HL-60/S4 (cell line): ENCODE measurements around the gene NEO1.
"Not testable (repeated sequence)": the region's sequence is repeated elsewhere in the genome, so short reads cannot be mapped to it uniquely, and the experiment has no call there.

ENCODE experiments used
- in situ Hi-C: fragments of 300-500 bp; cut with MboI; formaldehyde crosslinking; loops from 2 replicates; pipeline ENCODE4 v1.14.3; 2022; ENCODE audit warnings: low sequenced_read_pairs

NEO1 gene

DNA sequence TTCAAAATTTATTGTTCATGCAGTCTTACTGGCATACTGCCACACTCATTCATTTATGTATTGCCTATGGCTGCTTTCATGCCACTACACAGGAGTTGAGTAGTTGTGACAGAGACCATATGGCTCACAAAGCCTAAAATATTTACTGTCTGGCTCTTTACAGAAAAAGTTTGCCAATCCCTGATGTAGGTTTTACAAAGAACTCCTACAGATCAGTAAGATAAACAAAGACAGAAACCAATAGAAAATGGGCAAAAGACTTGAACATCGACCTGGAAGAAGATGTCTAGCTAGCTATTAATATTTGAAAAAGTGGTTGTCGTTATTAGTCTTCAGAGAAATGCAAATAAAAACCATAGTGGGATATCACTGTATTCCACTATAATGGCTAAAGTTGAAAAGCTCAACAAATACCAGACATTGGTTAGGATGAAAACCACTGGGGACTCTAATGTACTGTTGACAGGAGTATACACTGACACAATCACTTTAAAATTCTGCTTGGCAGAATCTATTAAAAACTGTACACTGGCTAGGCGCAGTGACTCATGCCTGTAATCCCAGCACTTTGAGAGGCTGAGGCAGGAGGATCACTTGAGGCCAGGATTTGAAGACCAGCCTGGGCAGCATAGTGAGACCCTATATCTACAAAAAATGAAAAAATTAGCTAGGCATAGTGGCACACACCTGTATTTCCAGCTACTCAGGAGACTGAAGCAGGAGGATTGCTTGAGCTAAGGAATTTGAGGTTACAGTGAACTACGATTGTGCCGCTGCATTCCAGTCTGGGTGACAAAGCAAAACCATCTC, 87.7 kb downstream of the NEO1 start:
- in situ Hi-C loops = no loop called here

DNA sequence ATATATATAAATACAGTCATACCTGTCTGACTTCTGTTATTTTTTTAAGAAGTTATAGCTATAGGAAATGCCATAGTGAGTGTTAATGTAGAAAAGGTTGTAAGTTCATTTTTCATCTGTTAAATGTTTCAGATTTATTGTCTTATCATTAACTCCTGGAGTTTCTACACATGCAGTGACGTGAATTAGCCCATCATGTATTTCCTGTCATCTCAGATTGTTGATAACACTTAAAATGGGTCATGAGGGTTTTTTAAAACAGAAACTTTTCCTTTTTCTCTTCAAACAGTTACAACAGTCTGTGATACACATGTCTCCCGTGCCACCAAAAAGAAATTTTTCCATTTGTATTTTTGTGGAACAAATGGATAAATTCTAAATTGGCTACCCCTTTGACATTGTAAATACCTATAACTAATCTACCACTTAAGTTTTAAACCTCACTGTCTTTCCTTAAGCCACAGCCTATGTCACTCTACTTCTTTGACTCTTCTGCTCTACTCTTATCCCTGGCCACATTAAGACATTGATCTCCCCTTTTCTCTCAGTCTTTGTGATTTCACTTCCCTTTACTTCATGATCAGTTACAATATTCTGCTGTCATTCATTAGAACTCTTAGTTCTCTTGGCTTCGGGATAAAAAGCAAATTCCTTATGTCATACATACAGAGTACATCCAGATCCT, 89.1 kb downstream of the NEO1 start:
- in situ Hi-C loops = no loop called here

- in situ Hi-C loops = no loop called here
These were observed 90.8 kb downstream of the NEO1 start for GRCh38 chr15:73142802-73143762.

GRCh38 chr15:73143763-73144155, 91.5 kb downstream of the NEO1 start:
- in situ Hi-C loops = no loop called here

GRCh38 chr15:73146419-73146818, 94.2 kb downstream of the NEO1 start:
- in situ Hi-C loops = no loop called here

- in situ Hi-C loops = no loop called here
These were observed 98.6 kb downstream of the NEO1 start for GRCh38 chr15:73150831-73151230.

GRCh38 chr15:73153024-73153423, 100.8 kb downstream of the NEO1 start:
- in situ Hi-C loops = no loop called here

- in situ Hi-C loops = no loop called here
These were observed 101.2 kb downstream of the NEO1 start for GRCh38 chr15:73153447-73153846.

DNA sequence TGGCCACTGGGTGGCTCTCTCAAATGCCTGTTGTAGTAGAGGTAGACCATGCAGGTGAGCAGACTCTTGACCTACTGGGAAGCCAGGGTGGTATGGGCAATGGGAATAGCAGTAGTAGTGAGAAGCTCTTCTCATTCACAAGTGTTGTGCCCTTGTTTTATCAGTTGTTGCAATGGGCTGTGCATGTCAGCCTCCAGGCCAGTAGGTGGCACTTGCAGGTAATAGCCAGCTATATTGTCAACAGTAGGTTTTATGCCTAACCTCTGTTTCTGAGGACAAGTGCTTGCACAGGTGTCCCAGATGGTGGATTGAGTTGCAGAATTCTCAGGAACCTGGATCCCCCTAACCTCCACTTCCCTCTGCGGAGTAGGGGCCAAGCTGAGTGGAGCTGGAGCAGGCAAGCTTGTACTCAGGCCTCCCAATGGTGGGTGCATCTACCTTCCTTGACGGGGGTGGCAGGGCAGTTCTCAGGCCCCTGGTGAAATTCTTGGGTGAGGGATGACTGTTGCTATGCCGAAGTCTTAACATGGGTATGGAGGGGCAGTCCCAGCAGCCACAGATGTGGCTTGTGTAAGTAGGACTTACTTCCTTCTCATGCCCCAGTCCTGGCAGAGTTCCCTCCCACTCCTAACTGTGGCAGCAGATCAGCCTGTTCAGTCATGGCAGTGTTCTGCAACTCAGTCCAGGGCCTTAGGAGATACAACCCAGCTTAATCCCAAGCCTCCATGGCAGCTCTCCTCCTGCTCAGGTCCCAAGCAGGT, 104.3 kb downstream of the NEO1 start:
- in situ Hi-C loops = no loop called here

GRCh38 chr15:73161546-73161945, 109.3 kb downstream of the NEO1 start:
- in situ Hi-C loops = no loop called here

- in situ Hi-C loops = no loop called here
These were observed 113.2 kb downstream of the NEO1 start for GRCh38 chr15:73165435-73165834.

DNA sequence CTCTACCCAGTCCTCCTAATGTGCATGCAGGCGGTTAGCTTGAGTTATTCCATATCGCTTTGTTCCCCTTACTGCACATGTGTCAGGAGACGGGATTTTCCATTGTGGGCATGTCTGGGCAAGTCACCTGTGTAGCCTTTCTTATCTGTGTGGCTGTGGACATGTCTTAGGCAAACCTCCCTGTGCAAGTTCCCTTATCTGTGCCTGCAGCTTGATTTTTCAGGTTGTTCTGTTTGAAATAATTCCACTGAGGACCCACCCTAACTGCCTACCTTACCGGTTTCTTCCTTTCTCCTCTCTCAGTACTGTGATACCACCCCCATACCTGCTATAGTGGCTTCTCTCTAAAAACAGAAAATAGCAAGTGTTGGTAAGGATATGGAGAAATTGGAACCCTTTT, 113.6 kb downstream of the NEO1 start:
- in situ Hi-C loops = no loop called here

DNA sequence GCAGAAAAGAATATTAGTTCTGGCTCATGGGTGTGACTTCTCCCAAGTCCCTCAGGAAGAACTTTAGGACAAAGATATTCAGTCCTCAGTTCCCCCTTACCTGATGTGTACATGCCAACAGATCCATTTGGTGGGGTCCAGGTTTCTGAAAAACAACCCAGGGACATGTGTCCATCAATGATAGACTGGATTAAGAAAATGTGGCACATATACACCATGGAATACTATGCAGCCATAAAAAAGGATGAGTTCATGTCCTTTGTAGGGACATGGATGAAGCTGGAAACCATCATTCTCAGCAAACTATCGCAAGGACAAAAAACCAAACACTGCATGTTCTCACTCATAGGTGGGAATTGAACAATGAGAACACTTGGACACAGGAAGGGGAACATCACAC, 114.4 kb downstream of the NEO1 start:
- in situ Hi-C loops = not testable (repeated sequence)

DNA sequence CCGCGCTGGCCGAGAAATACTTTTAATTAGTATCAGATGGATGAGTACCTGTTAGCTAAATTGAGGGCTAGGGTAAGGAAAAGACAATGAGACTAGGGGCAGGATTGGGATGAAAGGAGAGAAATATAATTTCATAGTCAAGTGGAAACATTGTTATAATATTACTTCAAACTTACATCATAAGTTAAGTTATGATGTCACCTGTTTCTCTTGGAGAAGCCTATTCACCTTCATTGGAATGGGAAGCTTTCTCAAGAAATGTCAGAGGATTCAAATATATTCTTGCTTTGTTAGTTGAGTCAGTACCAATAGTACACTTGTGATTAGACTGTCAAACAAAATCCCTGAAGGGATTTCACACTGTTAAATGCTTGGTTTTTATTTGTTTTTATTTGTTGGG, 116.2 kb downstream of the NEO1 start:
- in situ Hi-C loops = no loop called here

- in situ Hi-C loops = no loop called here
These were observed 119.4 kb downstream of the NEO1 start for GRCh38 chr15:73171711-73172110.

- in situ Hi-C loops = no loop called here
These were observed 120.2 kb downstream of the NEO1 start for GRCh38 chr15:73172508-73172907.

GRCh38 chr15:73174171-73174570, 121.9 kb downstream of the NEO1 start:
- in situ Hi-C loops = no loop called here

- in situ Hi-C loops = no loop called here
These were observed 123.1 kb downstream of the NEO1 start for GRCh38 chr15:73175382-73175781.

GRCh38 chr15:73176598-73176997, 124.3 kb downstream of the NEO1 start:
- in situ Hi-C loops = no loop called here

DNA sequence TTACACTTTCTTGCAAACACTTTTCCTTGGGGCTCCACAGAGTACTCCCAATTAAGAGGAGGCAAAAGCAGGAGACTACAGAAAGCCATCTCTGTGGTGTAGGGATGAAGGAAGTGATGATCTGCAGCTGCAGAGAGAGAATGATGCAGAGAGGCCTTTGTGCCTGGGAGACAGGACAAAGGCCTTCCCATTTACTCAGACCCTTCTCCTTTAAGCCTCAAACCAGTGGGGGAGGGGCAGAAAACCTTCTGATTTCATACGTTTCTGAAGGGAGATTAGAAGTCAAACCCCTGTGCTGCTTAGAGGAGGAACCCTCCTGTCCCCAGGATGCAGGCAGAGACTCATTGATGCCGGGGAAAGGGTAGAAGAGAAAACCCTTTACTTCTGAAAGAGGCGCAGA, 130.8 kb downstream of the NEO1 start:
- in situ Hi-C loops = no loop called here

DNA sequence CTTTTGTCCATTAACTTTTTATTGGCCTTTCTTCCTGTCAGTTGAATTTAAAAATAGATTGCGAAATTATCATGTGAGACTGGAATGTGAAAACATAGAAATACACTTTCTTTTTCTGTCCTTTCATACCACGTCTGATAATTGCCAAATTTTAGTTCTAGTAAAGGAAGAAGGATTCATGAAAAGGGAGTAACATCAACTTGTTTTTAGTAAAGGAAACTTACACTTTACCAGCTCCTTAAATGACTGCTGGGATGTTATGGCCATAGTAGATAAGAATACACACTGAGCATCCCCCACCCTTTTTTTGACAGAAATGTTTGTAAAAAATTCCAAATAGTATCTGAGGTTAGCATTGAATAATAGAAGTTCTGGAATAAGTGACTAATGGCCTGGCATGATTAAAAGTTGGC, 137.9 kb downstream of the NEO1 start:
- in situ Hi-C loops = no loop called here
